ENCODE data around the gene MCRIP2.

DNA sequence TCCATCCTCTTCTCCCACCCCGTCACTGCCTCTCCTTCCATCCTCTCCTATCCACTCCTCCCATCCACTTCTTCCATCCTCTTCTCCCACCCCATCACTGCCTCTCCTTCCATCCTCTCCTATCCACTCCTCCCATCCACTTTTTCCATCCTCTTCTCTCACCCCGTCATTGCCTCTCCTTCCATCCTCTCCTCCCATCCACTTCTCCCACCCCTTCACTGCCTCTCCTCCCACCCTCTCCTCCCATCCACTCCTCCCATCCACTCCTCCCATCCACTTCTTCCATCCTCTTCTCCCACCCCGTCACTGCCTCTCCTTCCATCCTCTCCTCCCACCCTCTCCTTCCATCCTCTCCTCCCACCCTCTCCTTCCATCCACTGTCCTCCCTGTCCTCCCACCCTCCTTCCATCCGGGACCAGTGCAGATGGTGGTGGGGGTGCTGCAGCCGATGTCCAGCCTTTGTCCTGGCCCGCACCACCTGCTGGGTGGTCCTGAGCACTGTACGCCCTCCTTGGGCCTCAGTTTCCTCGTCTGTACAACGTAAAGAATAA lies 9.7 kb upstream of the MCRIP2 start:
- TF ChIP-seq, protein P1, sequence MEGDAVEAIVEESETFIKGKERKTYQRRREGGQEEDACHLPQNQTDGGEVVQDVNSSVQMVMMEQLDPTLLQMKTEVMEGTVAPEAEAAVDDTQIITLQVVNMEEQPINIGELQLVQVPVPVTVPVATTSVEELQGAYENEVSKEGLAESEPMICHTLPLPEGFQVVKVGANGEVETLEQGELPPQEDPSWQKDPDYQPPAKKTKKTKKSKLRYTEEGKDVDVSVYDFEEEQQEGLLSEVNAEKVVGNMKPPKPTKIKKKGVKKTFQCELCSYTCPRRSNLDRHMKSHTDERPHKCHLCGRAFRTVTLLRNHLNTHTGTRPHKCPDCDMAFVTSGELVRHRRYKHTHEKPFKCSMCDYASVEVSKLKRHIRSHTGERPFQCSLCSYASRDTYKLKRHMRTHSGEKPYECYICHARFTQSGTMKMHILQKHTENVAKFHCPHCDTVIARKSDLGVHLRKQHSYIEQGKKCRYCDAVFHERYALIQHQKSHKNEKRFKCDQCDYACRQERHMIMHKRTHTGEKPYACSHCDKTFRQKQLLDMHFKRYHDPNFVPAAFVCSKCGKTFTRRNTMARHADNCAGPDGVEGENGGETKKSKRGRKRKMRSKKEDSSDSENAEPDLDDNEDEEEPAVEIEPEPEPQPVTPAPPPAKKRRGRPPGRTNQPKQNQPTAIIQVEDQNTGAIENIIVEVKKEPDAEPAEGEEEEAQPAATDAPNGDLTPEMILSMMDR (IDR thresholded peaks at IDR 0.05; ENCODE audit: insufficient read depth, low read depth, low read length): no peak
- no peak for TF ChIP-seq EZH2 (IDR thresholded peaks at IDR 0.05; ENCODE audit: insufficient read depth, low read length)

All from astrocyte (in vitro differentiated cells and primary cell).